Gastroesophageal sphincter (tissue), 3 donors: Measurements from ENCODE around the gene SMS.

Experiments
- CTCF ChIP-seq, 4 experiments: fragments of 200-600 bp in 2 of 4; fragments of 450-650 bp in 2 of 4; sonication (generic) in 1 of 4; IDR thresholded peaks; one replicate each; pipeline ENCODE4 v1.5.1; 2017 to 2019; ENCODE audit warnings: antibody characterized with exemption in 4 of 4, mild to moderate bottlenecking in 2 of 4, moderate library complexity in 2 of 4
- EP300 ChIP-seq: sonication (generic); formaldehyde crosslinking; IDR thresholded peaks from one replicate; pipeline ENCODE4 v1.6.1; 2017; ENCODE audit warnings: antibody characterized with exemption, mild to moderate bottlenecking
- POLR2A ChIP-seq, 2 donors: fragments of 450-650 bp; IDR thresholded peaks; one replicate each; pipeline ENCODE4 v1.6.1; 2017; ENCODE audit warnings: antibody characterized with exemption in 2 of 2, mild to moderate bottlenecking in 2 of 2, moderate library complexity in 1 of 2
- POLR2AphosphoS5 ChIP-seq: sonication (generic); formaldehyde crosslinking; IDR thresholded peaks from one replicate; pipeline ENCODE4 v1.6.1; 2017; ENCODE audit warnings: antibody characterized with exemption

- TF ChIP-seq CTCF (IDR thresholded peaks at IDR 0.05) = no peak
- no peak for TF ChIP-seq EP300
- no peak for TF ChIP-seq POLR2A (IDR thresholded peaks at IDR 0.05)
- TF ChIP-seq POLR2AphosphoS5 = no peak
Observed at GRCh38 chrX:21973321-21974010, 33.0 kb downstream of the SMS start.
